Left ventricle myocardium superior (tissue), 1 donor: ENCODE measurements around the gene TCERG1L. TPM values are rescaled to one million over a fixed set of nuclear protein-coding genes. Genes with fewer than 3 reads are reported as not detected.

Experiments used
- ATAC-seq: fragments of 200-7000 bp; cut with Tn5 transposase; one replicate; pipeline ENCODE4 v1.9.1; 2020; ENCODE audit warnings: mild to moderate bottlenecking, moderate library complexity
- DNase-seq: peaks from one replicate; pipeline ENCODE4 v3.0.0-alpha.2; 2020
- intact Hi-C: fragments of 100-400 bp; cut with micrococcal nuclease; formaldehyde crosslinking; loops from one replicate; pipeline ENCODE4 v1.11.0; 2022
- total RNA-seq: library from RNA; stranded (reverse); fragmentation: NEBNext Ultra II Directional; extraction: Animal tissue kit (Norgen Biotek cat#: 25700); gene quantifications from one replicate; pipeline ENCODE4 v1.2.1, GENCODE V29; 2021
- donor health status: DM: no; HTN: yes; CAD: no; lungs with severe emphysema.

TCERG1L gene
- total RNA-seq, 1 donor from 2014 or later: not detected

GRCh38 chr10:131216681-131217230 lies 94.8 kb downstream of the TCERG1L start:
- ATAC-seq: no peak
- no peak for DNase-seq
- intact Hi-C loops: no loop called here

GRCh38 chr10:131215776-131216175 lies 95.7 kb downstream of the TCERG1L start:
- no peak for ATAC-seq
- no peak for DNase-seq
- intact Hi-C loops: no loop called here

GRCh38 chr10:131214521-131215244 lies 96.8 kb downstream of the TCERG1L start:
- intact Hi-C loops: no loop called here
- DNase-seq (no peak), ATAC-seq (no peak)

GRCh38 chr10:131213741-131214505 lies 97.6 kb downstream of the TCERG1L start:
- no peak for ATAC-seq
- intact Hi-C loops: no loop called here
- no peak for DNase-seq

- DNase-seq: no peak
- intact Hi-C loops: no loop called here
- no peak for ATAC-seq
Observed at GRCh38 chr10:131212763-131213325, 98.7 kb downstream of the TCERG1L start.

GRCh38 chr10:131211965-131212619 lies 99.4 kb downstream of the TCERG1L start:
- no peak for DNase-seq
- intact Hi-C loops: no loop called here
- ATAC-seq: no peak

GRCh38 chr10:131211559-131211958 lies 100.0 kb downstream of the TCERG1L start:
- DNase-seq: no peak
- intact Hi-C loops: no loop called here
- ATAC-seq: no peak

- intact Hi-C loops: no loop called here
- DNase-seq (no peak), ATAC-seq (no peak)
Observed at GRCh38 chr10:131211146-131211545, 100.4 kb downstream of the TCERG1L start.

- ATAC-seq: no peak
- no peak for DNase-seq
- intact Hi-C loops: no loop called here
Observed at GRCh38 chr10:131210181-131210580, 101.3 kb downstream of the TCERG1L start.

- intact Hi-C loops: no loop called here
- ATAC-seq (no peak), DNase-seq (no peak)
Observed at GRCh38 chr10:131207584-131208532, 103.7 kb downstream of the TCERG1L start.

GRCh38 chr10:131207176-131207575 lies 104.3 kb downstream of the TCERG1L start:
- no peak for ATAC-seq
- intact Hi-C loops: no loop called here

GRCh38 chr10:131206111-131206995 lies 105.2 kb downstream of the TCERG1L start:
- intact Hi-C loops: no loop called here
- no peak for ATAC-seq
- DNase-seq: no peak

More at GRCh38 chr10:131207176-131207575, 104.3 kb downstream of the TCERG1L start:
- no peak for DNase-seq

- intact Hi-C loops: no loop called here
- no peak for ATAC-seq
- no peak for DNase-seq
Observed at GRCh38 chr10:131205556-131205955, 106.0 kb downstream of the TCERG1L start.

GRCh38 chr10:131204406-131205152 lies 106.9 kb downstream of the TCERG1L start:
- intact Hi-C loops: no loop called here
- no peak for ATAC-seq
- no peak for DNase-seq

- intact Hi-C loops: no loop called here
- ATAC-seq (no peak), DNase-seq (no peak)
Observed at GRCh38 chr10:131203456-131204357, 107.8 kb downstream of the TCERG1L start.

- intact Hi-C loops: no loop called here
- ATAC-seq: no peak
- DNase-seq: no peak
Observed at GRCh38 chr10:131202990-131203389, 108.5 kb downstream of the TCERG1L start.
